GM12864 (cell line): Measurements from ENCODE around the gene GPR65.
A peak's percentile ranks its signal among the peaks of the same experiment; 100 is the strongest.
"Not testable (repeated sequence)": the region's sequence is repeated elsewhere in the genome, so short reads cannot be mapped to it uniquely, and the experiment has no call there.

Source experiments
- DNase-seq: peaks from one replicate; pipeline ENCODE4 v3.0.0-alpha.2; 2011; ENCODE audit warnings: low read depth
- H3K4me3 ChIP-seq: 2 replicates; pipeline ENCODE4 v1.5.1; 2011; ENCODE audit warnings: mild to moderate bottlenecking, low read depth, low read length, control low read depth
- CTCF ChIP-seq: IDR thresholded peaks from 2 replicates; pipeline ENCODE4 v1.5.1; 2011; ENCODE audit warnings: low read depth, mild to moderate bottlenecking, moderate library complexity, low read length, control low read depth, inconsistent platforms; ENCODE audit errors: missing control alignments

The GPR65 gene

GRCh38 chr14:88009486-88009885 lies 4.6 kb downstream of the GPR65 start:
- TF ChIP-seq CTCF, result no peak
- DNase-seq, result no peak

GRCh38 chr14:88010331-88010730 lies 5.4 kb downstream of the GPR65 start:
- H3K4me3 ChIP-seq, result no peak overlapping the region
- no peak for DNase-seq
- no peak for TF ChIP-seq CTCF

More at GRCh38 chr14:88009486-88009885, 4.6 kb downstream of the GPR65 start:
- no peak overlapping the region for H3K4me3 ChIP-seq

GRCh38 chr14:88012495-88012894 lies 7.6 kb downstream of the GPR65 start:
- no peak for DNase-seq
- TF ChIP-seq CTCF, result no peak
- H3K4me3 ChIP-seq, result no peak overlapping the region

GRCh38 chr14:88013750-88014349 lies 8.9 kb downstream of the GPR65 start:
- no peak for DNase-seq
- H3K4me3 ChIP-seq, result no peak overlapping the region
- peak; percentile 92 for TF ChIP-seq CTCF

GRCh38 chr14:88016768-88017167 lies 11.8 kb downstream of the GPR65 start:
- no peak for DNase-seq
- no peak overlapping the region for H3K4me3 ChIP-seq
- no peak for TF ChIP-seq CTCF

- DNase-seq, result no peak
- TF ChIP-seq CTCF, result no peak
- H3K4me3 ChIP-seq, result no peak overlapping the region
These were observed 12.6 kb downstream of the GPR65 start for GRCh38 chr14:88017535-88017934.

- no peak for TF ChIP-seq CTCF
- no peak for DNase-seq
- H3K4me3 ChIP-seq, result no peak overlapping the region
These were observed 18.8 kb downstream of the GPR65 start for GRCh38 chr14:88023658-88024187.

GRCh38 chr14:88024252-88025086 lies 19.5 kb downstream of the GPR65 start:
- not testable (repeated sequence) for DNase-seq, H3K4me3 ChIP-seq
